ENCODE data around the gene DGCR2.

DNA sequence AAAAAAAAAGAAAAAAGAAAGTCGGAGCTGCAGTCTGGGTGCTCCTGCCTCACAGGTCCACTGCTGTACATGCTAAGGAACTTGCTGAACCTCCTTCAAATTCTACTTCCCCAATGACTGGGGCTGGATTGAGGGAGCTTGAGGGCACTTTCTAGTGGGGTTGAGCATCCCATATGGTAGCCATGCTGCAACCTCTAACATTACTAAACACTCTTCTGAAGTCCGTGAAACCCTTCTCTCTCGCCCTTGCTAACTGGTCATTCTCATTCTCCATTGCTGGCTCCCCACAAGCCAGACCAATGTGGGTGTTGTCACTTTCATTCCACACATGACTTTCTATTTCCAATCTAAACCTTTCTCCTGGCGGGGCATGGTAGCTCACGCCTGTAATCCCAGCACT is 21.0 kb upstream of the DGCR2 start:
- TF ChIP-seq POLR2A (IDR thresholded peaks at IDR 0.05) = no peak
- TF ChIP-seq, protein P1, sequence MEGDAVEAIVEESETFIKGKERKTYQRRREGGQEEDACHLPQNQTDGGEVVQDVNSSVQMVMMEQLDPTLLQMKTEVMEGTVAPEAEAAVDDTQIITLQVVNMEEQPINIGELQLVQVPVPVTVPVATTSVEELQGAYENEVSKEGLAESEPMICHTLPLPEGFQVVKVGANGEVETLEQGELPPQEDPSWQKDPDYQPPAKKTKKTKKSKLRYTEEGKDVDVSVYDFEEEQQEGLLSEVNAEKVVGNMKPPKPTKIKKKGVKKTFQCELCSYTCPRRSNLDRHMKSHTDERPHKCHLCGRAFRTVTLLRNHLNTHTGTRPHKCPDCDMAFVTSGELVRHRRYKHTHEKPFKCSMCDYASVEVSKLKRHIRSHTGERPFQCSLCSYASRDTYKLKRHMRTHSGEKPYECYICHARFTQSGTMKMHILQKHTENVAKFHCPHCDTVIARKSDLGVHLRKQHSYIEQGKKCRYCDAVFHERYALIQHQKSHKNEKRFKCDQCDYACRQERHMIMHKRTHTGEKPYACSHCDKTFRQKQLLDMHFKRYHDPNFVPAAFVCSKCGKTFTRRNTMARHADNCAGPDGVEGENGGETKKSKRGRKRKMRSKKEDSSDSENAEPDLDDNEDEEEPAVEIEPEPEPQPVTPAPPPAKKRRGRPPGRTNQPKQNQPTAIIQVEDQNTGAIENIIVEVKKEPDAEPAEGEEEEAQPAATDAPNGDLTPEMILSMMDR (IDR thresholded peaks at IDR 0.05 in 8 of 11, conservative IDR thresholded peaks at IDR 0.05 in 3 of 11) = no peak

Measured in spleen (tissue), 7 donors.